GM23338 (cell line): ENCODE data around the gene FGF2. TPM values are rescaled to one million over a fixed set of nuclear protein-coding genes. Genes with fewer than 3 reads are reported as not detected.
A peak's percentile ranks its signal among the peaks of the same experiment; 100 is the strongest.

Source experiments
- ATAC-seq: fragments of 200-7000 bp; cut with Tn5 transposase; 3 replicates; pipeline ENCODE4 v1.9.1; 2020
- DNase-seq: peaks from one replicate; pipeline ENCODE4 v3.0.0-alpha.2; 2015; ENCODE audit warnings: low spot score
- H2AFZ ChIP-seq: fragments of 200-600 bp; sonication (generic); 2 replicates; pipeline ENCODE4 v1.8.0; 2016; ENCODE audit warnings: antibody characterized with exemption, mild to moderate bottlenecking, moderate library complexity
- H3F3A ChIP-seq: fragments of 200-600 bp; sonication (generic); replicated peaks from 2 replicates; pipeline ENCODE4 v1.8.0; 2017; ENCODE audit warnings: antibody characterized with exemption, mixed run types, low read depth
- H3K27ac ChIP-seq: fragments of 200-600 bp; sonication (generic); 2 replicates; pipeline ENCODE4 v1.6.1; 2016; ENCODE audit warnings: low read depth
- H3K27me3 ChIP-seq: fragments of 200-600 bp; sonication (generic); 2 replicates; pipeline ENCODE4 v1.8.0; 2016; ENCODE audit warnings: mild to moderate bottlenecking, mixed run types, moderate library complexity; ENCODE audit not compliant: insufficient read depth
- H3K36me3 ChIP-seq: fragments of 200-600 bp; sonication (generic); 2 replicates; pipeline ENCODE4 v1.8.0; 2016; ENCODE audit warnings: mild to moderate bottlenecking; ENCODE audit not compliant: insufficient read depth
- H3K4me1 ChIP-seq: fragments of 200-600 bp; sonication (generic); 2 replicates; pipeline ENCODE4 v1.8.0; 2016; ENCODE audit warnings: mild to moderate bottlenecking, moderate library complexity; ENCODE audit not compliant: insufficient read depth
- H3K4me2 ChIP-seq: fragments of 200-600 bp; sonication (generic); 2 replicates; pipeline ENCODE4 v1.7.1; 2017; ENCODE audit warnings: mixed run types
- H3K4me3 ChIP-seq: fragments of 200-600 bp; sonication (generic); 2 replicates; pipeline ENCODE4 v1.6.1; 2016; ENCODE audit warnings: mixed run types
- H3K79me2 ChIP-seq: fragments of 200-600 bp; sonication (generic); replicated peaks from 2 replicates; pipeline ENCODE4 v1.8.0; 2017; ENCODE audit warnings: mild to moderate bottlenecking; ENCODE audit not compliant: insufficient read depth
- H3K9me2 ChIP-seq: fragments of 200-600 bp; sonication (generic); 2 replicates; pipeline ENCODE4 v1.8.0; 2017; ENCODE audit not compliant: insufficient read depth
- H4K20me1 ChIP-seq: fragments of 200-600 bp; sonication (generic); replicated peaks from 2 replicates; pipeline ENCODE4 v1.8.0; 2017; ENCODE audit warnings: mild to moderate bottlenecking; ENCODE audit not compliant: insufficient read depth
- H3K27ac Mint-ChIP-seq: 2 replicates; pipeline ENCODE4 v1.8.0; 2020; ENCODE audit warnings: inconsistent platforms, mild to moderate bottlenecking, moderate library complexity, mixed read lengths
- H3K27me3 Mint-ChIP-seq: 3 replicates; pipeline ENCODE4 v1.8.0; 2022; ENCODE audit warnings: low read depth, mild to moderate bottlenecking, moderate library complexity, mixed read lengths, inconsistent platforms; ENCODE audit not compliant: insufficient read depth, poor library complexity
- H3K36me3 Mint-ChIP-seq: 3 replicates; pipeline ENCODE4 v1.8.0; 2021; ENCODE audit warnings: low read depth, mild to moderate bottlenecking, inconsistent platforms, moderate library complexity, mixed read lengths
- H3K4me1 Mint-ChIP-seq: 3 replicates; pipeline ENCODE4 v1.8.0; 2020; ENCODE audit warnings: mild to moderate bottlenecking, inconsistent platforms, mixed read lengths
- H3K4me3 Mint-ChIP-seq: 3 replicates; pipeline ENCODE4 v1.8.0; 2021; ENCODE audit warnings: moderate library complexity, mild to moderate bottlenecking, inconsistent platforms, mixed read lengths
- H3K9me3 Mint-ChIP-seq: 3 replicates; pipeline ENCODE4 v1.8.0; 2020; ENCODE audit warnings: moderate library complexity, mild to moderate bottlenecking, inconsistent platforms, mixed read lengths
- CREB1 ChIP-seq: fragments of 250-450 bp; sonication (Bioruptor Pico); IDR thresholded peaks from 2 replicates; pipeline ENCODE4 v1.5.0; 2020; ENCODE audit warnings: low read depth, mild to moderate bottlenecking, moderate library complexity
- EZH2phosphoT487 ChIP-seq: fragments of 200-600 bp; sonication (generic); IDR thresholded peaks from one replicate; pipeline ENCODE4 v1.8.1; 2018; ENCODE audit warnings: antibody characterized with exemption; ENCODE audit not compliant: unreplicated experiment
- JUNB ChIP-seq: IDR thresholded peaks from one replicate; pipeline ENCODE4 v1.6.1; 2016; ENCODE audit warnings: antibody characterized with exemption; ENCODE audit not compliant: unreplicated experiment
- NANOG ChIP-seq: IDR thresholded peaks from 2 replicates; pipeline ENCODE4 v1.6.1; 2016; ENCODE audit warnings: antibody characterized with exemption, borderline replicate concordance
- POLR2AphosphoS5 ChIP-seq: IDR thresholded peaks from 2 replicates; pipeline ENCODE4 v1.6.1; 2016; ENCODE audit warnings: antibody characterized with exemption, low read depth
- REST ChIP-seq: IDR thresholded peaks from one replicate; pipeline ENCODE4 v1.6.1; 2018; ENCODE audit warnings: antibody characterized with exemption; ENCODE audit not compliant: unreplicated experiment
- ZNF114 ChIP-seq: fragments of 250-450 bp; sonication (Bioruptor Pico); IDR thresholded peaks from 2 replicates; pipeline ENCODE4 v1.5.0; 2020; ENCODE audit warnings: mild to moderate bottlenecking, moderate library complexity
- ZNF331 ChIP-seq: fragments of 250-450 bp; sonication (Bioruptor Pico); IDR thresholded peaks from 2 replicates; pipeline ENCODE4 v1.5.0; 2020; ENCODE audit warnings: low read depth, mild to moderate bottlenecking, moderate library complexity
- polyA plus RNA-seq: library from polyadenylated mRNA; unstranded; fragments of >200 nt; fragmentation: Nextera tagmentation; extraction: Ambion mirVana; gene quantifications from 2 replicates; pipeline ENCODE4 v1.2.1, GENCODE V29; 2016
- total RNA-seq: library from RNA; depleted of rRNA; stranded (reverse); fragments of >200 nt; shearing (Covaris generic); gene quantifications from 2 replicates; pipeline ENCODE4 v1.2.3, GENCODE V29; 2014

FGF2 gene
- total and polyA plus RNA-seq, 2 experiments from 2014 or later, result 28.3 to 84.4 TPM

GRCh38 chr4:122854447-122855352, 28.1 kb downstream of the FGF2 start:
- H3K36me3 Mint-ChIP-seq, result peaks cover 11% of the 10 kb centered on the region
- H3K4me3 Mint-ChIP-seq, result no peak overlapping the region; the same call in 2 of the 3 replicates
- no peaks in the 10 kb centered on the region for H3K9me2 ChIP-seq
- no peaks in the 10 kb centered on the region for H3K36me3 ChIP-seq
- H3K4me3 ChIP-seq, result 0 out of 2 replicates have a peak overlapping the region, but pooled peaks have one; percentile 20
- TF ChIP-seq EZH2phosphoT487 (no peak), POLR2AphosphoS5 (no peak), ZNF114 (CRISPR knock-in tag) (no peak), CREB1 (no peak), JUNB (no peak), NANOG (no peak)
- H3F3A ChIP-seq, result no peaks in the 10 kb centered on the region
- peaks cover 6% of the 10 kb centered on the region for H3K27me3 Mint-ChIP-seq
- peak overlapping the region; percentile 83 for H3K27ac ChIP-seq
- peak overlapping the region; percentile 58; the same call in 1 of the 2 replicates for H3K27ac Mint-ChIP-seq
- H4K20me1 ChIP-seq, result peaks cover 61% of the 10 kb centered on the region
- DNase-seq (no peak), ATAC-seq (peak; percentile 15; the same call in 2 of the 3 replicates)
- no peaks in the 10 kb centered on the region for H3K9me3 Mint-ChIP-seq
- peak overlapping the region; percentile 66 for H3K4me2 ChIP-seq
- peaks cover 84% of the 10 kb centered on the region for H3K4me1 Mint-ChIP-seq
- no peak overlapping the region for H2AFZ ChIP-seq
- no peaks in the 10 kb centered on the region for H3K27me3 ChIP-seq
- peaks cover 100% of the 10 kb centered on the region for H3K79me2 ChIP-seq
- H3K4me1 ChIP-seq, result peaks cover 91% of the 10 kb centered on the region

- Histone ChIP-seq H3K4me2 (peak overlapping the region; percentile 66), H3K27me3 (no peaks in the 10 kb centered on the region)
- no peaks in the 10 kb centered on the region for H3K9me3 Mint-ChIP-seq
These were observed 28.8 kb downstream of the FGF2 start for GRCh38 chr4:122855353-122855890.

More at GRCh38 chr4:122855353-122855890, 28.8 kb downstream of the FGF2 start:
- Histone ChIP-seq H3K36me3 (no peaks in the 10 kb centered on the region), H3K27ac (peak overlapping the region; percentile 83), H4K20me1 (peaks cover 64% of the 10 kb centered on the region), H3K79me2 (peaks cover 100% of the 10 kb centered on the region), H2AFZ (no peak overlapping the region), H3K4me1 (peaks cover 90% of the 10 kb centered on the region), H3K9me2 (no peaks in the 10 kb centered on the region), H3K4me3 (0 out of 2 replicates have a peak overlapping the region, but pooled peaks have one; percentile 20), H3F3A (no peaks in the 10 kb centered on the region)
- Mint-ChIP-seq H3K27ac (no peak overlapping the region), H3K27me3 (peaks cover 4% of the 10 kb centered on the region), H3K36me3 (peaks cover 11% of the 10 kb centered on the region), H3K4me1 (peaks cover 82% of the 10 kb centered on the region), H3K4me3 (no peak overlapping the region)
- no peak for ATAC-seq
- TF ChIP-seq REST (no peak), ZNF114 (CRISPR knock-in tag) (no peak), ZNF331 (CRISPR knock-in tag) (no peak)
- DNase-seq, result no peak
